ENCODE data around the gene ZIC3. TPM values are rescaled to one million over a fixed set of nuclear protein-coding genes. Genes with fewer than 3 reads are reported as not detected.

ZIC3 gene
- total RNA-seq, 8 experiments from 2014 or later: 0.10 to 6.4 (median 5.1) TPM; not detected in 2

DNA sequence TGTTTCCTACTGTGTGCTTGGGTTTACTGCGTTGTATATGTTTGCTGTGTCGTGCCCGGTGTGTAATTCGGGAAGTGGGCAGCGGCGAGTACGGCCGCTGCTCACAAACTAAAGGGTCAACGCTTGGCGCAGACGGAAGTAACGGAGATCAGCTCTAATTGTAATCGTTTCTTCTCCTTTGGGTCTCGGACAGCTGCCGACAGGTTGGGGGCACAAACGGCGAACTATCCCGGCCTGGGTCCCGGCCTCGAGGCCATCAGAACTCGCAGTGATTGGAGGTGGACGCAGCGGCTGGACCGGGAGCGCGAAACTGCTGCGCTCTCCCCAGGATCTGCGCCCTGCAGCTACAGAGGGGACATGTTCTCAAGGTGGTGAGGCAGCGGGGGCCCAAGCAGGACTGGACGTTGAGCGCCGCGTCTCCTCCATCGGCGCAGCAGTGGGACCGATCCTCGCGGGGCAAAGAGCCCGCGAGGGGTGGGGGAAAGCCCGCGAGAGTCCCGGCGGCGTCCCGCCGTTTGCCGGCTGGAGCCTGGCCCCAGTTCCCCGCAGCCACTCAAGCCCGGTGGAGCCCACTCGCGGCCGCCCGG lies 516 bp upstream of the ZIC3 start:
- peak overlapping the region; percentile 68 to 72 for H3K27ac ChIP-seq
- ATAC-seq (replicated peaks in 6 of 8): no peak
- 0 to 25% (median 10%) methylated on average over 1 to 20 of the region's 54 CpGs; no CpG with 5 or more reads in 6 of the 10 experiments for WGBS, 10 experiments
- in situ Hi-C loops (cut with MboI; ENCODE audit: low pct_unique_long_range_greater_than_20kb in 2 of 9, low sequenced_read_pairs in 9 of 9, unreplicated experiment in 9 of 9): no loop called here
- H3K4me1 ChIP-seq (replicated peaks in 1 of 2): peaks cover 3 to 20% of the 10 kb centered on the region in 2 donors
- H3K4me3 ChIP-seq: peak overlapping the region; percentile 47 to 91 (median 60)

- Histone ChIP-seq H3K27ac (no peak overlapping the region), H3K4me3 (peak overlapping the region; percentile 47 to 91 (median 60)), H3K4me1 (replicated peaks in 1 of 2) (peaks cover 3 to 14% of the 10 kb centered on the region in 2 donors)
- ATAC-seq (replicated peaks in 6 of 8): peak in 3 of 8 experiments; percentile 1 to 4 (median 2)
- in situ Hi-C loops (cut with MboI; ENCODE audit: low pct_unique_long_range_greater_than_20kb in 2 of 9, low sequenced_read_pairs in 9 of 9, unreplicated experiment in 9 of 9): no loop called here
- WGBS, 10 experiments: 13 to 20% methylated on average over 1 to 3 of the region's 82 CpGs; no CpG with 5 or more reads in 8 of the 10 experiments
These were observed 1.1 kb downstream of the ZIC3 start for GRCh38 chrX:137566746-137567679.

DNA sequence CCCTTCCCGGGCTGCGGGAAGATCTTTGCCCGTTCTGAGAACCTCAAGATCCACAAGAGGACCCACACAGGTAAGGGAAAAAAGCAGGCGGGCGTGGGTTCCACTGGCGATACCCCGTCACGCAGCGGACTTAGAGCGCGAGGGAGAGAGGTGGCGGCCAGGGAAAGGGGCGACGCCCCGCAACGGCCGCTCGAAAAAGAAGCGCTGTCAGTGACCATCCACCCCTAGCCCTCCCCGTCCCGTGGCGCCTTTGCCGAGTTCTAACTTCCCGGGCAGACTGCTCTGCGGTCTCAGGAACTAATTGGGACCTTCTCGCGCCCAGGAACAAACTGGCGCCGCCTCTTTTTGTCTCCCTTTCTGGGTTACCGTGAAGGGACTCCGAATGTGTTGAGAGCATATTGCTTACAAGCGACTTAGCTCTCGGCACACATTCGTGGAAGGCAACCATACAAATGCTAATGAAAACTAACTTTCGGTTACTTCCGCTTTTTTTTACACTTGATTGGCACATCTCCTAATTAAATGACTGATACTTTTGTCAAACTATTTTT lies 1.8 kb downstream of the ZIC3 start:
- 0 to 32% (median 10%) methylated on average over 1 to 11 of the region's 36 CpGs; no CpG with 5 or more reads in 5 of the 10 experiments for WGBS, 10 experiments
- no peak overlapping the region for H3K27ac ChIP-seq
- in situ Hi-C loops (cut with MboI; ENCODE audit: low pct_unique_long_range_greater_than_20kb in 2 of 9, low sequenced_read_pairs in 9 of 9, unreplicated experiment in 9 of 9): no loop called here
- H3K4me1 ChIP-seq (replicated peaks in 1 of 2): peaks cover 3 to 14% of the 10 kb centered on the region in 2 donors
- ATAC-seq (replicated peaks in 6 of 8): no peak
- peak overlapping the region; percentile 47 to 91 (median 60) for H3K4me3 ChIP-seq

DNA sequence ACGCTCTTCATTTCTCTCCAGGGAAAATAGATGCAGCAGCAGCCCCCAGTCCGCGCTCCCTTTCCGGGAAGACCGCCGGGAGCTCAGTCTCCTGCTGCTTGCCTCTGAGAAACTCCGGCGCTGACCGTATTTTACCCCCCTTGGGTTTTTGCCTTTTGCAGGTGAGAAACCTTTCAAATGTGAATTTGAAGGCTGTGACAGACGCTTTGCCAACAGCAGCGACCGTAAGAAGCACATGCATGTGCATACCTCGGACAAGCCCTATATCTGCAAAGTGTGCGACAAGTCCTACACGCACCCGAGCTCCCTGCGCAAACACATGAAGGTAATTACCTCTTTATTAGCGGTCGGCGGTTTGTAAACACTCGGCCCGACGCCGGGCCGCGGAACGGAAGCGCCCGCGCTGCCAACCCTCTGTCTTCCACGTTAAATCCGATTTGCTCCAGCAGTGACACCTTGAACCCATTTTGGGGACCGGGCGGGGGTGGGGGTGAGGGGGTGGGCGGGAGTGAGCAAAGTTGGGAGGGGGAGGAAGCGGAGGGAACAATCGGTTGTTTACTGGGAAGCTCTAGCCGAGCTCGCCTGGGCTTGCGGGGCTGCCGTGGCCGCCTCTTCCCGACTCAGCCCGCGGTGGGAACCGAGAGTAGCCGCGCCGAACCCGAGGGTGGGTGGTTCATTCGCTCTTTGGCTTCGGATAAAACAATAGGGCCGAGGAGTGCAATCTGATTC lies 3.0 kb downstream of the ZIC3 start:
- in situ Hi-C loops (cut with MboI; ENCODE audit: low pct_unique_long_range_greater_than_20kb in 2 of 9, low sequenced_read_pairs in 9 of 9, unreplicated experiment in 9 of 9): no loop called here
- H3K27ac ChIP-seq: no peak overlapping the region

GRCh38 chrX:137569470-137569891 lies 3.6 kb downstream of the ZIC3 start:
- 0 to 100% (median 36%) methylated on average over 1 to 11 of the region's 16 CpGs; no CpG with 5 or more reads in 3 of the 10 experiments for WGBS, 10 experiments
- no peak for ATAC-seq (replicated peaks in 6 of 8)
- Histone ChIP-seq H3K4me3 (peak overlapping the region; percentile 21 to 91 (median 57)), H3K27ac (no peak overlapping the region), H3K4me1 (replicated peaks in 1 of 2) (peaks cover 3 to 4% of the 10 kb centered on the region in 2 donors)
- in situ Hi-C loops (cut with MboI; ENCODE audit: low pct_unique_long_range_greater_than_20kb in 2 of 9, low sequenced_read_pairs in 9 of 9, unreplicated experiment in 9 of 9): no loop called here

More for the DNA sequence above, 3.0 kb downstream of the ZIC3 start:
- WGBS, 10 experiments: 36% methylated on average over 10 of the region's 53 CpGs; no CpG with 5 or more reads in 9 of the 10 experiments
- ATAC-seq (replicated peaks in 6 of 8): no peak
- peak overlapping the region; percentile 21 to 91 (median 57) for H3K4me3 ChIP-seq
- peaks cover 3 to 7% of the 10 kb centered on the region in 2 donors for H3K4me1 ChIP-seq (replicated peaks in 1 of 2)

DNA sequence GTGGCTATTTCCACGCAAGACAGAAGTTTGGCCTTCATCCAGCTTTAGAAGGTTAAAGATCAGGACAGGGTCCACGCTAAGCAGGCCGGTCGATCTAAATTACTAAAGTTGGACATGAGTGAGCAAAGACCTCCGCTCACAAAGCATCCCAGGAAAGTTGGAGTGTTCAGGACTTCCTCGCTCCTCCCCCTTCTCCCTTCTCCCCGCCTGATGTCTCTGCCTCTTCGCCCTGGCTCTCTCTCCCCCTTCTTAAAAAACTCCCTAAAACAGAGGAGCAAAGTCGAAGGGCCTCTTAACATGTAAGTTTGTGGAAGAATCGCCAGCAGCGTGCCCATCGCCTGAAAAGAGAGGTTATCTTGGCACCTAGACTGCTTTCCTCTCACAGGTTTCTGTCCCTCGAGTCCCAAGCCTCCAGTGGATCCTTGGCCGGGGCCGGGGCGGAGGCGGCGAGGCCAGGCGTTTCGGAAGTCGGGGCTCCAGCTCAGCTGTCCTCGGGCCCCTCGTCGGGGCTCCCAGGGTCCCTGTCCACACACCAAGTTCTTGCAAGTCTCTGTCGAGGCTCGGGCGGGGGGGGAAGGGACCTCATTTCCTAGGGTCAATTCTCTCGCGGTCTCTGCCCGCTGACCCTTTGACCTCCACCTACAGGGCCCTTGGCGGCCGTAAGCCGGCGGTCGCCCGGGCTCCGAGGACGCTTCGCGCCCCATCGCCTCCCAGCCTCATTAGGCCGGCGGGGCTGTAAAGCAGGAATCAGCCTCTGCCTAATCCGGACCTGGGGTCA lies 7.6 kb downstream of the ZIC3 start:
- in situ Hi-C loops (cut with MboI; ENCODE audit: low pct_unique_long_range_greater_than_20kb in 2 of 9, low sequenced_read_pairs in 9 of 9, unreplicated experiment in 9 of 9): no loop called here
- Histone ChIP-seq H3K4me1 (replicated peaks in 1 of 2) (no peaks in the 10 kb centered on the region), H3K4me3 (peak overlapping the region in 3 of 5 donors; percentile 22 to 34 (median 25)), H3K27ac (peak overlapping the region; percentile 55 to 75)
- peak in 3 of 8 experiments; percentile 17 to 36 (median 23) for ATAC-seq (replicated peaks in 6 of 8)
- WGBS, 10 experiments: 25 to 100% (median 44%) methylated on average over 1 to 8 of the region's 44 CpGs; no CpG with 5 or more reads in 6 of the 10 experiments

GRCh38 chrX:137574102-137574783 lies 8.3 kb downstream of the ZIC3 start:
- WGBS, 10 experiments: 17 to 40% methylated on average over 1 to 2 of the region's 67 CpGs; no CpG with 5 or more reads in 8 of the 10 experiments
- H3K4me3 ChIP-seq: peak overlapping the region; percentile 16 to 34 (median 22)
- ATAC-seq (replicated peaks in 6 of 8): peak in 4 of 8 experiments; percentile 15 to 66 (median 55)
- H3K27ac ChIP-seq: peak overlapping the region; percentile 55 to 75
- no peaks in the 10 kb centered on the region for H3K4me1 ChIP-seq (replicated peaks in 1 of 2)
- in situ Hi-C loops (cut with MboI; ENCODE audit: low pct_unique_long_range_greater_than_20kb in 2 of 9, low sequenced_read_pairs in 9 of 9, unreplicated experiment in 9 of 9): no loop called here

DNA sequence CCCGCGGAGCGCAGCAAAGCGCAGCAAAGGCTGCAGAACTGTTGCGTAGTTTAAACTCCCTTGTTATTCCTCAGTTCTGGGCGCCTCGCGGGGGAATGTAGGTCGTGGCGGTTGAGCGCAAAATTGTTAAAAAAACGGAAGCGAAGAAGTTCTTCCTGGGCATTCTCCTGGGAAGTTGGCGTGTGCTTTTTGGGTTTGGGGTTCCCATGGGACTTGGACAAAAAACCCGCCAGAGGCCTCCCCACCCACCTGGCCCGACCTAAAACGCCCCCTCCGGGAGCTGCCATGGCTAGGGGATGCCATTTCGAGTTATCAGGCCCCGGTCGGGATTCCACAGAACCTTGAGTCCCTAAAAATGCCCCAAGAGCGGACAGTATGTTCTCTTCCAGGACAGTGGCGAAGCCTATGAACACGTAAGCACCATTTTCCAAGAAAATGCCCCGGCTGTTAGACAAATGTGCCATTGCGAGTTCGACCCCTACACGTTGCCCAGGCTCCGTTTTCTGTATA lies 8.9 kb downstream of the ZIC3 start:
- in situ Hi-C loops (cut with MboI; ENCODE audit: low pct_unique_long_range_greater_than_20kb in 2 of 9, low sequenced_read_pairs in 9 of 9, unreplicated experiment in 9 of 9): no loop called here
- H3K27ac ChIP-seq: peak overlapping the region; percentile 55 to 75
- no peak for ATAC-seq (replicated peaks in 6 of 8)
- H3K4me3 ChIP-seq: peak overlapping the region; percentile 16 to 34 (median 22)
- WGBS, 10 experiments: 0 to 52% (median 46%) methylated on average over 3 to 5 of the region's 29 CpGs; no CpG with 5 or more reads in 7 of the 10 experiments
- no peaks in the 10 kb centered on the region for H3K4me1 ChIP-seq (replicated peaks in 1 of 2)

DNA sequence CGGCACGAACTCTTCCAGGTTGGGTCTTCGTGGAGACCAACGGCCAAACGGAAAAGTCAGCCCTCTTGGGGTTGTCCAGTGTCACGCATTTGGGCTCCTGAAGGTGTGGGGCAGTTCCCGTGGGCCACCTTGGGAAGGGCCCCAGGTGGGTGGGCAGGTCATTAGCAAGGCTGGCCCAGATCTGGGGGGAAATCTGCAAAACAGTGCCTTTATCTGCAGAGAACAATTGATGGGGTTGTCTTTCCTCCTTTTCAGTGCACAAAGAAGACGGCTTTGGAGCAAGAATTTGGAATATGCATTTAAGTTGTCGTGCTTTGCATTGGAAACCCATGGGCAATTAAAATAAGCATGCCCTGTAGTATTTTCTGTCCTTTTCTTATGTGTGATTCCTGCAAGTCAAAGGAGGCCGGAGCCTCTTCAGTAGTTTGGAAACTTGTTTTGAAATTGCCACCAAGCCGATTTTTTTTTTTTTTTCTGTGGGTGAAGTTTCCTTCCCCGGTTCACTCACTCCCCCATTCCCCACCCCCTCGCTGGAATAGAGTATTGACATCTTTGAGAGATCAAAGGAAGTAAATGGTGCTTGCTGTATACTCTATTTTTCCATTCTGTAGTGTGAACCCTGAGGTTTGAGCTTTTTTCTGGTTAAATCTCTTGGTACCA lies 9.8 kb downstream of the ZIC3 start:
- H3K4me3 ChIP-seq: no peak overlapping the region
- no peaks in the 10 kb centered on the region for H3K4me1 ChIP-seq (replicated peaks in 1 of 2)
- H3K27ac ChIP-seq: peak overlapping the region in 1 of 2 donors; percentile 55
- in situ Hi-C loops (cut with MboI; ENCODE audit: low pct_unique_long_range_greater_than_20kb in 2 of 9, low sequenced_read_pairs in 9 of 9, unreplicated experiment in 9 of 9): no loop called here
- ATAC-seq (replicated peaks in 6 of 8): no peak
- WGBS, 10 experiments: 19 to 60% (median 35%) methylated on average over 1 to 9 of the region's 13 CpGs; no CpG with 5 or more reads in 6 of the 10 experiments

GRCh38 chrX:137587151-137587550 lies 21.2 kb downstream of the ZIC3 start:
- Histone ChIP-seq H3K27ac (no peak overlapping the region), H3K4me1 (replicated peaks in 1 of 2) (no peaks in the 10 kb centered on the region), H3K4me3 (no peak overlapping the region)
- no peak for ATAC-seq (replicated peaks in 6 of 8)
- WGBS, 10 experiments: 25 to 80% (median 65%) methylated on average over 2 of the region's 2 CpGs; no CpG with 5 or more reads in 7 of the 10 experiments
- in situ Hi-C loops (cut with MboI; ENCODE audit: low pct_unique_long_range_greater_than_20kb in 2 of 9, low sequenced_read_pairs in 9 of 9, unreplicated experiment in 9 of 9): no loop called here

DNA sequence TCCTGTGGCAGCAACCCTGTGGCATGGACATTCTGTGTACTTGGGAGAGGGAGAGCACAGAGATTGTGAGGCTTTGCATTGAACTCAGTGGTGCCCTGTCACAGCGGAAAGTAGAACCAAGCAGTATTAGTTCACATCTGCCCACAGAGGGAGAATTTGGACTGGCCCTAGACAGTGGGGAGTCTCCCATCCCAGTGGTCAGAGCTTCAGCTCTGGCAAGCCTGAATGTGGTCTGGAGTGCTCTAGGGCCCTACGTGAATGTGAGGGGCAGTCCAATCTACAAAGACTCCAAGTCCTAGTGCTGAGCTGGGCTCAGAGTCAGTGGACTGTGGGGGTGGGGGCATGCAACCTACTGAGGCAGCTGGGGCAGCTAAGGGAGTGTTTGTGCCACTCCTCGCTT lies 34.8 kb downstream of the ZIC3 start:
- 80% methylated on average over 1 of the region's 3 CpGs; no CpG with 5 or more reads in 9 of the 10 experiments for WGBS, 10 experiments

More for the DNA sequence above, 34.8 kb downstream of the ZIC3 start:
- Histone ChIP-seq H3K27ac (no peak overlapping the region), H3K4me3 (no peak overlapping the region), H3K4me1 (replicated peaks in 1 of 2) (no peaks in the 10 kb centered on the region)
- in situ Hi-C loops (cut with MboI; ENCODE audit: low pct_unique_long_range_greater_than_20kb in 2 of 9, low sequenced_read_pairs in 9 of 9, unreplicated experiment in 9 of 9): no loop called here
- ATAC-seq (replicated peaks in 6 of 8): no peak

All from motor neuron (in vitro differentiated cells).